Stimulated activated CD8-positive, alpha-beta memory T cell treated with anti-CD3 and anti-CD28 coated beads, Interleukin-4, amount 100 ng/mL, for 48 hours (primary cell): ENCODE results near the gene PNMA6E.
A peak's percentile ranks its signal among the peaks of the same experiment; 100 is the strongest.

Experiments used
- DNase-seq: peaks from one replicate; pipeline ENCODE4 v3.0.0-alpha.2; 2020

Gene PNMA6E

GRCh38 chrX:153434801-153435200 is 33.7 kb upstream of the PNMA6E start:
- no peak for DNase-seq

DNA sequence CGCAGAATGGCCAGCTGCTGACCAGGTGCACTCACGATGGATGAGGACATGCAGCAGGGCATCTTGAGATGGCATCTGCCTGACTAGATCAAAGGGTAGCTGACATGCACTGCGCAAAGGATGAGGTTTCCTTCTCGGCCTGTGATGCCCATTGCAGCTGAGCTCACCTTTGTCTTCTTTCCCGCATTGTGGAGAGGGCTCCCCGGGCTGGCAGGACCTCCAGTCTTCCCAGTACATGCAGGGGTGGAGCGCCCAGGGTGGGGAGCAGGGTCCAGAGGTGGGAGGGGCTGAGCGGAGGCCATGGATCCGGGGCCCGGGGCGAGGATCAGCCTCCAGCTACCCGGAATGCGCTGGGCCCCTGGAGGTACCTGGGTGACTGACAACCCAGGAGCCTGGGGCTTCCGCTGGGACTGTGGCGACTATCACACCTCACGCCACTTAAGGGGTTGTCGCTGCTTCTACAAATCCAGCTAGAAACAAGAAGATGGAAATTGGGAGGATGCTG is 32.7 kb upstream of the PNMA6E start:
- no peak for DNase-seq

DNA sequence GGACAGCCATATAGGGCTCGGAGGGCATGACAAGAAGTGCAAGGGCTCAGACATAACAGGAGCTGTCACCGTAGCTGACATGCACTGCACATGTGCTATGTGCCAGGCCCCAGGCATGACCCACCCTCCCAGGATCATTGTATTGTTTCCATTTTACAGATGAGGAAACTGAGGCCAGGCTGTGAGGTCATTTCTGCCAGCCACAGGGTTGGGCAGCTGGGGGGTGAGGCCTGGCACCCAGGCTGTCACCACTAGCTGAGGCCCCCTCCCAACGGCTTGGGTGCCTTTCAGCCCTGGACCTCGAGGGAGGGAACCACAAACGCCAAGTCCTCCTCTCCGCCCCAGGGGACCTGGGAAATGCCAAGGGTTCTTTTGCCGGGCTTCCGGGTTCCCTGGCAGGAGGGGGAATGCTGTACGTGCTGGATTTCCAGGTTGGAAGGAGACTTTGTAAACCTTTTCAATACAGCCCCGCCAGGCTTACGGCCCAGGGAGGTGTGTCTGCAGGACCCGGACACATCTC is 32.1 kb upstream of the PNMA6E start:
- DNase-seq: no peak

- DNase-seq: no peak
These were observed 29.6 kb upstream of the PNMA6E start for GRCh38 chrX:153430796-153431195.

- no peak for DNase-seq
These were observed 25.1 kb upstream of the PNMA6E start for GRCh38 chrX:153426204-153426603.

GRCh38 chrX:153423652-153424051 is 22.5 kb upstream of the PNMA6E start:
- no peak for DNase-seq

GRCh38 chrX:153421856-153422255 is 20.7 kb upstream of the PNMA6E start:
- no peak for DNase-seq

DNA sequence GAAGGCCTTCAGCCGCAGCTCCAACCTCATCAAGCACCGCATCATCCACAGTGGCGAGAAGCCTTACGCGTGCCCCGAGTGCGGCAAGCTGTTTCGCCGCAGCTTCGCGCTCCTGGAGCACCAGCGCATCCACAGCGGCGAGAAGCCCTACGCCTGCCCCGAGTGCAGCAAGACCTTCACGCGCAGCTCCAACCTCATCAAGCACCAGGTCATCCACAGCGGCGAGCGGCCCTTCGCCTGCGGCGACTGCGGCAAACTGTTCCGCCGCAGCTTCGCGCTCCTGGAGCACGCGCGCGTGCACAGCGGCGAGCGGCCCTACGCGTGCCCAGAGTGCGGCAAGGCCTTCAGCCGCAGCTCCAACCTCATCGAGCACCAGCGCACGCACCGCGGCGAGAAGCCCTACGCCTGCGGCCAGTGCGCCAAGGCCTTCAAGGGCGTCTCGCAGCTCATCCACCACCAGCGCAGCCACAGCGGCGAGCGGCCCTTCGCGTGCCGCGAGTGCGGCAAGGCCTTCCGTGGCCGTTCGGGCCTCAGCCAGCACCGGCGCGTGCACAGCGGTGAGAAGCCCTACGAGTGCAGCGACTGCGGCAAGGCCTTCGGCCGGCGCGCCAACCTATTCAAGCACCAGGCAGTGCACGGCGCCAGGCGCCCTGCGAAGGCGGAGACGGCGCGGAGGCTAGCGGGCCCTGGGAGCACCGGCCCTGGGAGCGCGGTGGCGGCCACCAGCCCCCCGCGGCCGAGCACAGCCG is 19.9 kb upstream of the PNMA6E start:
- no peak for DNase-seq

DNA sequence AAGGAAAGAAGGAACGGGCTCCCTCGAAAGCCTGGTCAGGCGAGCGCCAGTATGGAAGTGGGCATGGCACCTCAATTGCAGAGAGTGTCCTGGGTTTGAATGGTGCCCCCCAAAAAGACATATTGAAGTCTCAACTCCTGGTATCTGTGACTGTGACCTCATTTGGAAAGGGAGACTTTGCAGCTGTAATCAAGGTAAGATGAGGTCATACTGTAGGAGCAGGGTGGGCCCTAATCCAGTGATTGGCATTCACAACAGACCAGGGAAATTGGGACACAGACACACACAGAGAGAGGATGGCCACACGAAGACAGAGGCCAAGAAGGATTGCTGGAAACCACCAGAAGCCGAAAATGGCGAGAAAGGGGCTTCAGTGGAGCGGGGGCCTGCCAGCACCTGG is 16.5 kb upstream of the PNMA6E start:
- DNase-seq: no peak

DNA sequence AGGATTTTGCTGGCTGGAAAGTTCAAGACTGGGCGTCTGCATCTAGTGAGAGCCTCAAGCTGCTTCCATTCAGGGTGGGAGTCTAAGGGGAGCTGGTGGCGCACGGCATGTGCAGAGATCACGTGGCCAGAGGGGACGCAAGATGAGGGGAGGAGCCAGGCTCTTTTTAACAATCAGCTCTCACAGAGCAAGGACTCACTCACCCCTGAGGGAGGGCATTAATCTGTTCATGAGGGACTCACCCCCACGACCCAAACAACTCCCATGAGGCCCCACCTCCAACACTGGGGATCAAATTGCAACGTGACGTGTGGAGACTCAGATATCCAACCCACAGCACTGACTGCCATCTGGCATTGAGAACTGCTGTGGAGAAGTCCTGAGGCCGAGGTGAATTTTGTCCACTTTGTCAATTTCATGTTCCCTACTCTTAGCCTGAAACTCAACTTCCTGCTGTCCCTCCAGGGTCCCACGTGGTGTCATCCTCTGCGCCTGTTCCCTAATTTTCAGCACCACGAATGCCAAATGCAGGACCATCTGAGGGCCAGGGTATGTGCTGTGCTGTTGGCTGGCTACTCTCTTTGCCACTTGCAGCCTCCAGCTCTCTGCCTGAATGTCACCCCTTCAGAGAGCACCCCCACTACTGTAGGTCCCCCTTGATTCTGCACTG is 15.8 kb upstream of the PNMA6E start:
- DNase-seq: no peak

DNA sequence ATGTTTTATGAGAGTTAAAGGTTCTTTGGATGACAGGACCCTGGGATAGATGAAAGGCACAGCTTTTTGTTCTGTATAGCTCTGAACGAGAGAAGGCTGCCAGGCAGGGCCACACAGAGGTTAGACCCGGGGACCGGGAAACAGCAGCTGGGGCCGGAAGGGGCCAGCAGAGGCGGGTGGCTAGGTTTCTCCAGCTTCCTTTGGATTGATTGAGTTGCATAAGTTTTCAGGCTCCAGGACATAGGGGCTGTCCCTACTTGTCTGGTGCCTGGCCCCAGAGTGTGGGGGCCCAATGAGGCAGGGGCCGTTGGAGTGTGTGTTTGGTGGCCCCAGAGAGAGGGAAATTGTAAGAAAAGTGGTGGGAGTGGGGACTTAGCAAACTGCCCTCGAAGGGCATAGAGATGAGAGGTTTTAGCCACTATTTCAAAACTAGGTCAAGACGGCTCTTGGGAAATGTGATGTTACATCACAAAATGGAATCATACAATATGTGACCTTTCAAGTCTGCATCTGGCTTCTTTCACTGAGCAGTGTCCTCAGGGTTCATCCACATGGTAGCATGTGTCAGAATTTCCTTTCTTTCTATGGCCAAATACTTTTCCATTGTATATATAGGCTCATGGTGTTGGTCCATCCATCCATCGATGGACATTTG is 13.8 kb upstream of the PNMA6E start:
- DNase-seq: no peak

- no peak for DNase-seq
These were observed 12.6 kb upstream of the PNMA6E start for GRCh38 chrX:153413731-153414130.

- DNase-seq: no peak
These were observed 11.9 kb upstream of the PNMA6E start for GRCh38 chrX:153412746-153413720.

DNA sequence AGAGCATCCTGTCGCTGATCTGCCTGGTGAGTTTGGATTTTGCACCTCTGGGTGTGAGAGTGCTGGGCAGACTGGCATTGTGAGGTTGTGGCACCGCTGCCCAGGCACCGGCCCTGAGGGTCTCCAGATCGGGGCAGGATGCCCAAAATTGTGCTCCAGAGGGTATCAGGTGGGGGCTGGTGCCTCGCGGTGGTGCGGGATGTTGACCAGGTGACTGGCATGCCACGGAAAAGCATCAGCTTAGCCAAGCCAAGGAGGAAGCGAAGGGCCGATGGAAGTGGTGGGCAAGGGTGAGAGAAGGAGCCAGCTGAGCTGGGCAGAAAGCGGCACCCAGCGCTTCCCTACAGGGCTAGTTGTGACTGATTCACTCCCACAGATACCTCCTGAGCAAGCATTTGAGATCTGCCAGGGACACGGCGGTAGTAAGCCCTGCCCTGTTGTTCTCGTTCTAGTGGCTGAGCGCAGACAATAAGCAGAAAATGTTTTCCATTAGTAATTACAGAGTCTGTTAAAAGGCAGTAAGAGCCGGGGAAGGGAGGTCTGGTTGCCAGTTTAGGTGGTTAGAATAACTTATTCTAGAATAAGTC is 10.9 kb upstream of the PNMA6E start:
- no peak for DNase-seq

GRCh38 chrX:153411255-153411987 is 10.3 kb upstream of the PNMA6E start, which contains the start of gene ZFP92:
TSS of gene ZFP92 (plus strand) at chrX:153411472. CDS start at chrX:153418323, 6,851 bp downstream.
- peak; percentile 31 for DNase-seq

GRCh38 chrX:153410888-153411254 is 9.7 kb upstream of the PNMA6E start:
- DNase-seq: no peak

DNA sequence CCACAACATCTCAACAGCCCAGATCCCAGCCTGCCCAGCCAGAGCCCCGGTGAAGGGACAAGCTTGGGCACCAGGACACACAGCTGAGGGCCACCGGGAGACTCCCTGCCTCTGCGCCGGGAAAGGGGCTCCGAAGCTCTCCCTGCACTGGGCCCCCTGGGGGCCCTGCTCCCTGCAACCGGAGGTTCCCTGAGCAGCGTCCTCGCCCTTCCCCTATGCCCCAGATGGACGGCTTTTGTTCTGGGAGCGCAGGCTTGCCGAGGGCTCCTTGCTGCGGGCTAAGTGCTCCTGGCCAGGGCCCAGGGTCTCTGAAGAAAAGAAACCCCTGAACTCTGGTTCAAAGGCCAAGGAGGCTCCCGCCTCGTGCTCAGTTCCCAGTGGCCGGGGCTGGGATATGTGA is 9.2 kb upstream of the PNMA6E start:
- no peak for DNase-seq

DNA sequence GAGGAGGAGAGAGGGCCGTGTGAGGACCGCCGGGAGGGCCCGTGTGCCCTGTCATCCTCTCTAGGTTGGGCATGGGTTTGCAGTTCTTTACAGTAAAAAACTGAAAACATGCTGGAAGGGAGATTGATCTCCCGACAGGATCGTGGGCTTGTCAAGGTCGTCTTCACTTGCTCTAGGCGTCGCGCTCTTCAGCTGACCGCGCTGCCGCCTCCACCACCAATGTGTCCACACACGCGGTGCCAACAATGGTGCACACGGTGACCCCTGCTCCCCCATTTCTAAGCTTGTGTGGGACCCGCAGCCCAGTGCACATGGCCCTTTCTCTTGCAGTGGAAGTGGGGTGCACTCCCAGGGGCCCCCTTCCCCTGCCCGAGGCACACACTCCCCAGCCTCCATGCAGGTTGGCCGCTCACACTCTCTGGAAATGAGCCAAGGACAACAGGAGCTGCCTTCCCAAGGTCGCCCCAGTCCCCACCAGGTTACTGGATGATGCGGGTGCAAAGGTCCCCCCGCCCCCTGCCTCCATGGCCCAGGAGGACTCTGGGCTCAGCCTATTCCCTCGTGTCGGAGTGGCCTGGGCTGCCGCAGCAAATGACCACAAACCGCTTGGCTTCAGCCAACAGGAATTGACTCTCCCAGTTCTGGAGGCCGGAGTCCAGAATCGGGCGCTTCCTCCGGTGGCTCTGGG is 8.4 kb upstream of the PNMA6E start:
- DNase-seq: no peak

- DNase-seq: no peak
These were observed 7.8 kb upstream of the PNMA6E start for GRCh38 chrX:153408871-153409351.

- DNase-seq: no peak
These were observed 7.1 kb upstream of the PNMA6E start for GRCh38 chrX:153408221-153408721.
